WERI-Rb-1 (cell line): ENCODE results near the gene EHBP1.
A peak's percentile ranks its signal among the peaks of the same experiment; 100 is the strongest.

ENCODE experiments used
- DNase-seq: peaks from one replicate; pipeline ENCODE4 v3.0.0-alpha.2; 2020
- H3K27ac ChIP-seq: fragments of 250-450 bp; sonication (Bioruptor Pico); 2 replicates; pipeline ENCODE4 v1.5.1; 2020; ENCODE audit warnings: mild to moderate bottlenecking, moderate library complexity
- H3K27me3 ChIP-seq: fragments of 250-450 bp; sonication (Bioruptor Pico); 2 replicates; pipeline ENCODE4 v1.5.1; 2021; ENCODE audit warnings: mild to moderate bottlenecking, low read depth, moderate library complexity; ENCODE audit not compliant: insufficient read depth, severe bottlenecking
- H3K36me3 ChIP-seq: fragments of 250-450 bp; sonication (Bioruptor Pico); 2 replicates; pipeline ENCODE4 v1.5.1; 2020; ENCODE audit warnings: mild to moderate bottlenecking, moderate library complexity
- H3K4me3 ChIP-seq: 2 replicates; pipeline ENCODE4 v1.5.1; 2011; ENCODE audit warnings: low read depth, mild to moderate bottlenecking, control low read depth, low read length
- H3K9me3 ChIP-seq: fragments of 250-450 bp; sonication (Bioruptor Pico); 2 replicates; pipeline ENCODE4 v1.5.1; 2021; ENCODE audit warnings: mild to moderate bottlenecking, moderate library complexity; ENCODE audit not compliant: severe bottlenecking
- CTCF ChIP-seq: IDR thresholded peaks from 2 replicates; pipeline ENCODE4 v1.5.1; 2011; ENCODE audit warnings: low read depth, mild to moderate bottlenecking, control low read depth, inconsistent platforms, low read length

EHBP1 gene

GRCh38 chr2:63044362-63045327 is 339.1 kb downstream of the EHBP1 start:
- DNase-seq: no peak
- H3K36me3 ChIP-seq: no peaks in the 10 kb centered on the region
- no peak for TF ChIP-seq CTCF
- H3K27ac ChIP-seq: no peak overlapping the region
- no peak overlapping the region for H3K4me3 ChIP-seq
- peaks cover 33% of the 10 kb centered on the region for H3K27me3 ChIP-seq
- H3K9me3 ChIP-seq: no peaks in the 10 kb centered on the region

GRCh38 chr2:63046552-63046951 is 341.0 kb downstream of the EHBP1 start:
- Histone ChIP-seq H3K27ac (no peak overlapping the region), H3K9me3 (no peaks in the 10 kb centered on the region), H3K27me3 (peaks cover 49% of the 10 kb centered on the region), H3K36me3 (no peaks in the 10 kb centered on the region), H3K4me3 (no peak overlapping the region)
- no peak for DNase-seq
- no peak for TF ChIP-seq CTCF

- H3K36me3 ChIP-seq: no peaks in the 10 kb centered on the region
- no peak overlapping the region for H3K4me3 ChIP-seq
- TF ChIP-seq CTCF: no peak
- H3K27ac ChIP-seq: no peak overlapping the region
- DNase-seq: no peak
- no peaks in the 10 kb centered on the region for H3K9me3 ChIP-seq
- H3K27me3 ChIP-seq: peaks cover 53% of the 10 kb centered on the region
These were observed 341.4 kb downstream of the EHBP1 start for GRCh38 chr2:63046961-63047320.

- 0 out of 2 replicates have a peak, but pooled peaks have one; percentile 4 for TF ChIP-seq CTCF
- peak; percentile 35 for DNase-seq
These were observed 342.1 kb downstream of the EHBP1 start for GRCh38 chr2:63047321-63048279.

GRCh38 chr2:63048367-63049171 is 343.1 kb downstream of the EHBP1 start:
- Histone ChIP-seq H3K9me3 (no peaks in the 10 kb centered on the region), H3K4me3 (peak overlapping the region; percentile 22), H3K27ac (no peak overlapping the region), H3K27me3 (peaks cover 55% of the 10 kb centered on the region), H3K36me3 (no peaks in the 10 kb centered on the region)
- DNase-seq: peak; percentile 33
- no peak for TF ChIP-seq CTCF

More at GRCh38 chr2:63047321-63048279, 342.1 kb downstream of the EHBP1 start:
- Histone ChIP-seq H3K36me3 (no peaks in the 10 kb centered on the region), H3K27me3 (peaks cover 55% of the 10 kb centered on the region), H3K27ac (no peak overlapping the region), H3K9me3 (no peaks in the 10 kb centered on the region), H3K4me3 (peak overlapping the region; percentile 22; the same call in 1 of the 2 replicates)
